CD4-positive, alpha-beta T cell treated with Interleukin-4 for 4 hours (primary cell): ENCODE data around the gene PKLR.

Source experiments
- DNase-seq: peaks from one replicate; pipeline ENCODE4 v3.0.0-alpha.2; 2020

Gene PKLR

DNA sequence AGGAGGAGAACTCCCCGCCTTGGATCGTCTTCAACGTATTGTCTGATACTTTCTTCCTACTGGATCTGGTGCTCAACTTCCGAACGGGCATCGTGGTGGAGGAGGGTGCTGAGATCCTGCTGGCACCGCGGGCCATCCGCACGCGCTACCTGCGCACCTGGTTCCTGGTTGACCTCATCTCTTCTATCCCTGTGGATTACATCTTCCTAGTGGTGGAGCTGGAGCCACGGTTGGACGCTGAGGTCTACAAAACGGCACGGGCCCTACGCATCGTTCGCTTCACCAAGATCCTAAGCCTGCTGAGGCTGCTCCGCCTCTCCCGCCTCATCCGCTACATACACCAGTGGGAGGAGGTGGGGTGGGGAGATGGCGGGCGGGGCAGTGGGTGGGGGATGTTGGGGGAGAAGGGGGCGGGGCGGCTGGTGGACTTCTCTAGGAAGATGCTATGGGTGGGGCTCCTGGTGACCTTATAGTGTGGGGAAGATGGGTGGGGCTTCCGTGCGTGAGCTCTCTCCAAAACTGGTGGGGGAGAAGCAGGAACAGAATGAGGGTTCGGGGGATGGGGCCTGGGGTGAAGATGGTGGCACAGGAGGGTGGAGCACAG lies 18.6 kb downstream of the PKLR start:
- DNase-seq, result no peak

DNA sequence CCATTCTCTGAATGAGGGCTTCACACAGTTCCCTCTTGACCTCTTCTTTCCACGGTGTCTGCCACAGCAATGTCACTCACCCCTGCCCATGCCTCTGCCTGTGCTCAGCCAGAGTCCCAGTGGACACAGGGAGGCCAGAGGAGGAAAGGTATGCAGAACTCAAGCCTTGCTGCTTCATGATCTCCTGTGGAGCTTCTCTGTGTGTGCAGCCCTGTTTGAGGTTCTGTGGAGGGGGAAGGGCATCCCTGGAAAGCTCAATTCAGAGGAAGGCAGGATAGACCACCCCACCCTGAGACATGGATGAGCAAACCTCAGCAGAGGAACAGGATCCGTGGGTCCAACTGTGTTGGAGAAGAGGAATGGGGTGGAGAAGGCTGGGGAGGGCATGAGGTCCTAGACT lies 22.0 kb downstream of the PKLR start:
- no peak for DNase-seq

DNA sequence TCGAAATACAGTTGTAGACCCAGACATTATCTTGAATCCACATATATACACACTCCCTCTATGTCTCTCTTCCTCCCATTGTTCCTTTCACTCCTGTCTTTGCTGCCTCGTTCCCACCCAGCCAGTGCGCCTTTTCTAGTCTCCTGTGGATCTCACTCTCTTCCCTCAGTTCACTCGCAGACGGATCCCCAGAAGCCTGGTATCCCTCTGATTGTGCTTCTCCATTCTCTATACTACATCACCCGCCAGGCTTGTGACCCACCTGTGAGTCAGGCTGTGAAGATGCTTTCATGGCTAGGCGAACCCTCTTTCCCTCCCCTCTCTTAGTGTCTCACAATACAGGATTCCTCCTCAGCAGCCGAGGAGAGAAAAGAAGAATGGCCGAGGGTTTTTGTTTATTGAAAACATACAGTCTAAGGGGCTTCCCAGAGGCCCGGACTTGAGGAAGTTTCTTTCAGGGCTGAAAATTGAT lies 22.5 kb downstream of the PKLR start:
- DNase-seq, result no peak

DNA sequence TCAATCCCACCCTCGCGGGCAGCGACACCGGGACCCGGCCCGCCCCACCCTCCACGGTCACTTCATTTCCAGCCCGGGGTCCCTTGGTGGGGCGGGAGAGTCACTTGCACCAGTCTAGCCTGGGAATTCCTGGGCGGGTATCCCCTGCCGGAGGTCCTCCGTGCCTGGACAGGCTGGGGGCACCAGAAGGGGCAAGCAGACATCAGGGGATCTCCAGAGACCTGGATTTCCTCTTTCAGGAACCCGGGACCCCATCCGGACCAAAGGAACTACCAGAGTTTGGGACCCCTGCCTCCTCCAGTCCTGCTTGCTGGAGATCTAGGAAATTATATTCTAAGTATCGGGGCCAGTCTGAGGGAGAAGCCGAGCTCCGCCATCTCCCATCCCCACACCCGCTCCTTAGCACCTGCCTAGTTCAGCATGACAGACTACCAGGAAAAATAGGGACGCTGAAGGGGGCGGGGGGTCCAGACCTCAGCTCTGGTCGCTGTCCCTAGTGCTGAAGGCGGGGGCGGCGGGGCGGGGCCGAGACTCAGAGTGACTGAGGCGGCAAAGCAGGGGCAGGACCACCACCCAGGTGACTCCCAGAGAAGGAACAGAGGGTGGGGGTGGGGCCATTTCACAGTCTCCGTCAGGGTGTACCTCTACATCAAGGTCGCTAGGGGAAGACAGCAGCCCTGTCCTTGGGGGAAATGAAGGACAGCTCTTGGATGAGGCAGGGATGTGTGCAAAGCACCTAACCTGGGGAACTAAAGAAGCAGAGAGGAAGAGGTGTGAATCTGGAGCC lies 23.1 kb downstream of the PKLR start:
- peak; percentile 60 for DNase-seq

DNA sequence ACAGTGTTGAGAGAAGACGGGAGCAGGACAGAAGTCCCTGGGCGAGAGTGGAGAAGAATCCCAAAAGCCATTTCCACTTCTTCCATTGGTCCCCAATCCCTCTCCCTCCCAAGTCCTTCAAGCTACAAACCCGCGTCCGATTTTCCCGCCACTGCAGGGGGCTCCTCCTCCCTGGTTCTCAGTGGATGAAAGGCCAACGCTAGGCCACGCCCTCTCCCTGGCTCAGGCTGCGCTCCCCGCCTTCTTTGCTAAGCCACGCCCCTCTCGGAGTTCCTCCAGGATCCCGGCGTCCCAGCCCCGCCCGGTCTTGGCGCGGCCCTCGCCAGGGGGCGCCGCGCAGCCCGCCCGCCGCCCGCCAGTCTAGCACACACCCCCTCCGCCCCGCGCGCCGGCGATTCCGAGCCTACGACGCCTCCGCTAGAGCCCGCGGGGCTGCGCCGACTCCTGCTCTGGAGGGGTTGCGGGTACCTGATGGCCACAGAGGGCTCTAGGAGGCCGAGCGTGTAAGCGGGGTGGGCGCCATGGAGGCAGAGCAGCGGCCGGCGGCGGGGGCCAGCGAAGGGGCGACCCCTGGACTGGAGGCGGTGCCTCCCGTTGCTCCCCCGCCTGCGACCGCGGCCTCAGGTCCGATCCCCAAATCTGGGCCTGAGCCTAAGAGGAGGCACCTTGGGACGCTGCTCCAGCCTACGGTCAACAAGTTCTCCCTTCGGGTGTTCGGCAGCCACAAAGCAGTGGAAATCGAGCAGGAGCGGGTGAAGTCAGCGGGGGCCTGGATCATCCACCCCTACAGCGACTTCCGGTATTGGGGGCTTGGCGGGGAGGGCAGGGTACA lies 24.0 kb downstream of the PKLR start, which contains the start of gene HCN3:
HCN3 (plus strand) TSS at position 394 of the 832 bp plus-strand sequence; CDS start at position 522, 128 bp downstream.
- peak; percentile 93 for DNase-seq

DNA sequence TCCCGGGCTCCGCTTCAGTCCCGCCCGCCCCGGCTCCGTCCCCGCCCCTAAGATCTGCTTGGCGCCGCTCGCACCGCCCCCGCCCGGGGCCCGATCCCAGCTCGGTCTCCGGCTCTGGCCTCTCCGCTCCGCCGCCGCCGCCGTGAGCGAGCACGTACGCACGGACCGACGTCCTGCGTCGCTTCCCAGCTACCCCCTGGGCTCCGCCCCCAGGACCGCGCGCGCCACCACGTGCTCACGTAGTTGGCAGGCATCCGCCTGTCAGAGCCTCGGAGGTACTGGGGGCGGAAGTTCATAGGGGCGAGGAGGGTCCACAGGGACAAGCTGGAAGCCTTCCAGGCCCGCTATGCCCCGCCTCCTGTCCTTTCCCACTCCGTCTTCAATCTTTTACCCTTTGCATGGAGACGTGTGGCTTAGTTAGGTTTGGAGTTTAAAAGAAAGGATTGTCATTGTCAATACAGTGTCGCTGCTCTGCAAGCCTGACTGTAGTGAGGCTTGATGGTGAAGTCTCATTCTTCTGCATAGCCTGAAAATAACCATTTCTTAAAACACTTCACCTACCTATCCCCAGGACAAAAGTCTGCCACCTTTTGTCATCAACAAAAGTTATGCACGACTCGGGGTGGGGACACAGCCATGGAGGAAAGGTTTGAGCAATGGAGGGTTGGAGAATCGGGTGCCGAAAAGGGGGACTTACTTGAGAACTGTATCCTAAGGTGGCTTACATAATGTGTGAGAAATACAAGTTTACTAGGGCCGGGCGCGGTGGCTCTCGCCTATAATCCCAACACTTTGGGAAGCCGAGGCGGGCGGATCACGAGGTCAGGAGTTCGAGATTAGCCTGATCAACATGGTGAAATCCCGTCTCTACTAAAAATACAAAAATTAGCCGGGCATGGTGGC lies 27.6 kb downstream of the PKLR start, which contains the start of gene CLK2:
CLK2 (minus strand) TSS at position 162 of the 903 bp plus-strand sequence. CDS start 2,527 bp downstream, outside the sequence.
- peak; percentile 90 for DNase-seq

DNA sequence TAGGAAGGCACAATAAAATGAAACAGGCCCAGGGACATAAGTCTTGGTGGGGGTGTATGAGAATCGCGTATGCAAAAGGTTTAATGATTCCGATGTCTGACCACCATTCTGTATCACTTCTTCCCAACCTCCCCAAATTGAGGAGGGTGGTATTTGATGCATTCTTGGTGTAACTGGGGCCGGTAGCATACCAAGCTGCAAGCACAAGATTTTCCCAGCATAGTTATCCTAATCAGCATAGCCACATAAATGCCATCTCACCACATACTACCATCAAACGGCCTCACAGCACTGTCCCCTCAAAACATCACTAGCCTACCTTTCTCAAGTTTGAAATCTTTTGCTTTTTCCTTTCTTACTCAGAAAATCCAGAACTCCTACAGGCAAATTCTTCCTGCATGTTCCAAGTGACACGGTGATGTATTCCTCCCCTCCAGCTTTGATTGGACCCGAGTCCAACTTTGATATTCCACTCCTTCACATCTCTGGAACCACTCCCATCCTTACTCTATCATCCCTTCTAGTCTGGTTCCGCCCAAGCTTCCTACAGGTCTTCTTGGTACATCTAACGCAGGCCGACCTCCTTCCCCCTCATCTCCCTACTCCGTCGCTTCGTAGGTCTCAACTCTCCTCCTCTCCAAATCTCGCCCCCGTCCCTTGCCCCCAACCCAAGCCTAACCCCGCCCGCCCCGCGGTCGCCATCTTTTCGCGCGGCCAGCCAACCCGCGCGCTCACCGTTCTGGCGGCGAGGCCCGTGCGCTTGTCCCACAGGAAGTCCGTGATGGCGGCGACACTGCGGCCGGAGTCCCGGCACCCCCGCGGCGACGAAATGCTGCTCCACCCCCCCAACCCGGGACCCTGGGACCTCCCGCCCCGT lies 28.5 kb downstream of the PKLR start:
- DNase-seq, result no peak

DNA sequence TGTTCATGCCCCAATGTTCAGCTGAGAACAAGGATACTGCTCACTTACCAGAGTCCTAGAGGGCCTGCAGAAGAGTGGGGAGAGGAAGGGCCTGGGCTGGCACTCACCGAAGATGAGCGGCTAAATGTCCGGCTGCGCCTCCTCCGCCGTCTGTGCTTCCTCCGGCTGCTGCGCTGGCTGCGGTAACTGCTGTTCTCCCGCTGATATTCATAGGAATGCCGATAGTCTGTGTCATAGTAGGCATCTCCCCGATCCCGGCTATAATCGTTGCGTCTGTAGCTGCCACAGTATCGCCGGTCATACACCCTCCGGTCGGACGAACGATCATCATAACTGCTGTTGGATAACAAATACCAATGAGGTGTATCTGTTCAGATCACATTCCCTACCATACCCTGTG lies 31.9 kb downstream of the PKLR start:
- no peak for DNase-seq

DNA sequence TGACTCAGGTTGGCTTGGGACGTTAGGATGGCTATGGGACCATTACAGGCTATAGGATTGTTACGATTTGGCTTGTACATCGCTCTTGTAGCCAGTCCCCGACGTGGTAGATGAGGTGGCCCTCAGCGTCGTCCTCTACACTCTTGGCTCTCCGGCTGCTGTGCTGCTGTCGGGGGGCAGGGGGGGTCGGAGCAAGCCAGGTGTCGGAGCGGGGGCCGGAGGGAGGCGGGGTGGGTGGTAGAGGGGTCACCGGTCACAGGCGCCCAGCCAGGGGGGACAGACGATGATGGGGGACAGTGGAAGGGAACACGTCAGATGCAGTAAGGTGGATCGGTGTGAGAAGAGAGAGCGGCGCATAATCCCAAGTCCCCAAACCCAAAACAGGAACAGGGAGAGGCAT lies 32.6 kb downstream of the PKLR start:
- no peak for DNase-seq

DNA sequence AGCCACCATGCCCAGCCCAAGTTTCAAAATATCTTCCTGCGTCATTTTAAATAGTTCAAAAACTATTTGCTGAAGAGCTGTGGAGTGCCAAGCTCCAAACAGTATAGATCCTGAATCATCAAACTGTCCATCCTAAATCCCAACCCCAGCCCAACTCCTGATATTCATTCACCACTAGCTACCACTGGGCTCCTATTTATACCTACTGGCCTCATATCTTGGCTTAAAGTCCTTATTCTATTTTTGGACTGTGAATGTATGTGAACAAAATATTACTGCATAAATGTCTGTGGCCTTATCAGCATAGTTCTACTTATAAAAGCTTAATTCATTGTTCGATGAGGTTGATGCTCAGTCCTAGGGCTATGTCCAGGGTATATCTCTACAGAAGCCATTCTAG lies 33.9 kb downstream of the PKLR start:
- DNase-seq, result no peak

DNA sequence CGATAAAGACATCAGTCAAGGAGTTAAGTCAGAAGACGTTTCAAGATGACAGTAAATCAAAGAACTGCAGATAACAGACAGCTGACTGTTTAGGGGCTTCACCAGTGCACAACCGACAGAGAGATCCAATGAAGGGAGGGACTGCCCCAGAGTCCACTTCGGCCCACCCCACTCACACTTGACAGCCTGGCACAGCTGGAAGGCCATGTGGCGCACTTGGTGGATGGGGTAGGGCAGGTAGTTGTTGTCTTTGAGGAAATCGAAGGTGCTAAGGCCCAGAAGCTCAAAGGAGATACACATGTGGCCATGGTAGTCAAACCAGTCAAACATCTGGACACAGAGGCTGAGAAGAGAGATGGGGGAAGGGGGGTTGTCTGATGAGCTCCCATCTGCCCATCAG lies 34.7 kb downstream of the PKLR start:
- no peak for DNase-seq

DNA sequence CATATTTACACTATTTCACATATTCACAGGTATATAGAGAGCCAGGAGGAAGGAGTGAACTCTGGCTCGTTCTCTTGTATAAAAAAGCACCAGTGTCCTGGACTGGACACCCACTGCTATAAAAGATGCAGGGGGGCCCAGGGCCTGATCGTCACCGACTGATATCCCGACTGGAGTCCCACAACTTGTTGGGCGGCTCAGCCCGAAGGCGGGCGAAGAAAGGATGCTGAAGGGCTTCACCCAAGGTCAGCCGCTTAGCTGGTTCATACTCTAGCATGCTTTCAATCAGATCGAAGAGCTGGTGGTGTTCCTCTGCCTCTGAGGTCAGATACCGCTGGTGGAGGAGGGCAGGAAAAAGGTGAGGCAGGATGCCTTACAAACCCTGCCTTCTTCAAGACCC lies 38.2 kb downstream of the PKLR start:
- DNase-seq, result no peak

DNA sequence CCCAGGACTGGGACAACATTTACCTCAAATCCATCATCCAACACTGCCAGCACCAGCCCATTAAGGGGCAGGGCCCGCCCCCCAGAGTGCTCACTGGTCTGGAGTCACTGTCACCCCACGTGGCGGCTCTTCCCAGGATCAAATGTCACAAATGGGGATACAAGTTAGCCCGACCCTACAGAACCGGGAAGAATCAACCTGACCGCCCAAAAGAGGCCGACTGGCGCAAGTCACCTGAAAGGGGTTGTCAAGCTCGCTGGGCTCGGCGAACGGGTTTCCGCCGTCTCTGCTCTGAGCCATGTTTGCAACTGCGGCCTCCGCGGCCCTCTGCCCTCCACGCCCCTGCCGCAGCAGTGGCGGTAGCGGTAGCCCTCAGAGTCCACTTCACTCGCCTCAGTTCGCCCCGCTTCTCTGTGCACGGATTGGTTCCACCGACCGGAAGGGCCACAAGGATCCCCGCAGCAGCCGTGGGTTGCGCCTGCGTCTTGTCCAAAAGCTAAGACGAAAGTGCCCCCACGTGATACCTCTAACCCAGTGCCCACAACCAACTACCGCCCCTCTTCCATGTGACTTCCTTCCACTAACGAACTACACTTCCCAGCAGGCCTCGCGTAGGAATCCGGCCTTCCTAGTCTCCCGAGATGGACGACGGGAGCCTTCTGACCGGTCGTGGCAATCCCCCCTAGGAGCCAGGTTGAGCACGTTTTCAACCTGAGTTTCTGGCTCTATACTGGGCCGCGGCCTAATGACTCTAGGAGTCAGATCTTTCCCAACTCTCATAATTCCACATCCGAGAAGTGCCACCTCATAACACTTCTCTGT lies 39.2 kb downstream of the PKLR start, which contains the start of gene SCAMP3:
SCAMP3 (minus strand) TSS at position 509 of the 822 bp plus-strand sequence; CDS start at position 300, 209 bp downstream.
- DNase-seq, result peak; percentile 91

DNA sequence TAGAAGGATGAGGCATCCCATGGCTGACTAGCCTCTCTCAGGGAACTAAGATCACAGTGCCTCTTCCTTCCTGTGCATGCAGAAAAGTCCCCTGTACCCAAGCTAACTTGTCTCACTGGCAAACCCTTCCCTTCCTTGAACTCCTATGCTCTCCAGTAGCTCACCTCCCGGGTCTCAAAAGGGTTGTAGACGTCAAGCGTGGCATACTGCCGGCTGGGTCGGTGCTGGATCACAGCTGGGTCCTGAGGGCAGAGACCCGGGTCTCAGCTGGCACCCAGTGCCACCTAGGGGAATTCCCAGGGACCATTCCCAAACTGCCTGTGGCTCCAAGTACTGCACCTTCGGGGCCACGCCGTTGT lies 39.8 kb downstream of the PKLR start:
- no peak for DNase-seq

DNA sequence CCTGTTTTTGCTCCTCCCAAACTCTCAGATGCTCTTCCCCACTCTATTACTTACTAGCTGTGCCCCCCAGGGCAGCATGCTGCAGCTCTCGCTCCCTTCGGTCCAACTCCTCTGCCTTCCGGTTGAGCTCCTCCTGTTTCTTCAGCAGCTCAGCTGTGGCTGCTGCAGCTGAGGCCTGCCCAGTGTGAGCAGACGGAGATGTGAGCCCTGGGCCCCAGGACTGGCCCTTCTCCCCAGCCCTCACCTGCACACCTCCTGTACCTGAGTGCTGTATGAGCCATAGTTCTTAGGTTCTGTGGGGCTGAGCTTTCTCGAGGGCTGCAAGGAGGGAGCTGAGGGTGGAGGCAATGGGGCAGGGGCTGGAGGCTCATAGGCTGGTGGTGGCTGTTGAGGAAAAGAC lies 41.0 kb downstream of the PKLR start:
- DNase-seq, result no peak

DNA sequence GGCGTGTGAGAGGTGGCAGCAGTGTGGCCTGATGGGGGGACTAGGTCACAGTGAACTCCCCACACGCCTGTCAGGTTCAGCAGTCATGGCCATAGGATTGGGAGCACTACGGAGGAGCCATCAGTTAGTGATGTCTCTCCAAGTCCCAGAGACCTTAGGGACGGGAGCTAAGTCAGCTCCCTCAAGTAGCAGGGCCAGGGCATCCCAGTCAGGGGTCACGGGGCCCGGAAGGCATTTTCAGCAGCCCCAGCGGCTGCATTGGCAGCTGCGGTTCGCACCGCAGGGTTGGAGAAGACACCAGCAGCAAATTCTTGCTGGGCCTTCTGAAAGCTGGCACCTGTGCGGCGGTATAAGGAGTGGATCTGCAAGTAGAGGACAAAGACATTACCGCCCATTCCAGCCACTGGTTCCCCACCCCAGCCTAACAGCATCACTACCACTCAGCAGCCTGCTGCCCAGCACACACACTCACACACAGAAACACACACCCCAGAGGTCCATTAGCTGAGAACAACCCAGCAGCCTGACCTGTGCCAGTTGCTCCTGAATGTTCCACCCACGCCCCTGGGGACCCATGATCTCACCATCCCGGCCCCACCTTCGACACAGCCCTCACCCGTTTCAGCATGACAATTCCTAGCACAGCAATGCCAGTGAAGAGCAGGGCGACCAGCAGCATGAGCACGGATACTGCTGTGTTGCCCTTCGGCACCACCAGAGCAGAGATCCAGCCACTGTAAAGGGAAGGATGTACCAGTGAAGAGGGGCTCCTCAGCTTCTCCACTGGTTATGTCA lies 45.0 kb downstream of the PKLR start:
- DNase-seq, result no peak

DNA sequence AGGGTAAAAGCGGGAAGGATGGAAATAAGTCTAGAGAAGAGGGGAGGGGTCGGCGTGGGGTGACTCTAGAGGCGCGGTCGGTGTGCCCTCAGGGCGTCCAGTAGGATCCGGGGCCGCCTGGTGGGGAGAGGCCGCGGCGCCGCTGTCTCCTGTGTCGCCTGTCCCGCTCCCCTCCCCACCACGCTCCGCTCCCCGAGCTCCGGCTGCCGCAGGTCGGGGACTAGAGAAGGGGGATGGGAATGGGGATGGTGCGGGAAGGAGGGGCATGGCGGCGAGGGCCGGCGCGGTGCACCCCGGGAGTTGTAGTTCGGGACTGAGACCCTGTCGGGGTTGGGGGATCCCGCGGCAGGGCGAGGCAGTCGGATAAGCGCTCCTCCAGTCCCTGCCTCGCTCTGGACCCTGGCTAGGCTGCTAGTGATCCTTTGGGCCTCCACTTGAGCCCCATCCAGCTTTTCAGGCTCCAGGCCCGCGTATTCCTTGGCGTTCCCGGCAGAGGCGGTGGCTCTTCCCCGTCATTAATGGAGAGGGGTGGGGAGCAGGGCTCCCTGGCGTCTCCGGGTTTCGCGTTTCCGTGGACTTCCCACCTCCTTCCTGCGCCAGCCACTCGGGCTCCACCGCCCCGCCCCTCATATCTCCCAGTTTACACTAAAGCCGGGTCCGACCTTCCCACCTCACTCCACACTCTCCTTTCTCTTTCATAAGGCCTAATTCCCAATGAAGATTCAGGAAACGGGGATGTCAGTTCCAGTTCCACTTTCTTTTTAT lies 45.8 kb downstream of the PKLR start, which contains the start of gene ENTREP3:
ENTREP3 (minus strand) TSS at position 241 of the 765 bp plus-strand sequence. CDS start 606 bp downstream, outside the sequence.
- DNase-seq, result peak; percentile 67

DNA sequence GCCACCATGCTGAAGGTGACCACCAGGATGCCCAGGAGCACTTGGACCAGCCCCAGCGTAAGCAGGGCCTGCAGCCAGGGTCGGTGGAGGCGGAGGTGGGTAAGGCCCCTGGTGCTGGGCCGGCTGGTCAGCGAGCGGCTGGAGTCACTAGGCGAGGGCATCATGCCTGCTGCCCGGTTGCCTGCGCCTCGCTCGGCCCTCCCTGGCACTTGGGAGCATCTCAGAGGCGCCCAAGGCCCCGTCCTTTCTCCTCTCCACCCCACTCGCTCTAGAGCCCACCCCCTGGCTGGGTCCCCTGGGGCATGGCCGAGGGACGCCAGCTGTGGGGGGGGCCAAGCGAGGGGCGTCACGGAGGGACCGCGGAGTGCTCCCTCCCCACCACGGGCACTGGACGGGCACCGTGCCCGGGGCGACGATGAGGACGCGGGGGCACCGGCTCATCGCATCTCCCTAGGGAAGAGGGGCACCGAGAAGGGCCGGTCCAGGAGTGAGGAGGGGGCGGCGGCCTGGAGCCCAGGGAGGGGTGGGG lies 46.5 kb downstream of the PKLR start:
- no peak for DNase-seq
